OCI-LY3 (cell line): ENCODE data around the gene HERC2.

ENCODE experiments used
- EZH2phosphoT487 ChIP-seq: fragments of 200-600 bp; shearing (Covaris generic); IDR thresholded peaks from 2 replicates; pipeline ENCODE4 v1.6.1; 2018; ENCODE audit warnings: antibody characterized with exemption, mixed run types, low read depth
- TF ChIP-seq, protein P1 (sequence below): fragments of 200-600, 300-600 bp; sonication (generic); IDR thresholded peaks from 2 replicates; pipeline ENCODE4 v1.5.1; 2014; ENCODE audit warnings: antibody characterized with exemption, low read length, low read depth

DNA sequence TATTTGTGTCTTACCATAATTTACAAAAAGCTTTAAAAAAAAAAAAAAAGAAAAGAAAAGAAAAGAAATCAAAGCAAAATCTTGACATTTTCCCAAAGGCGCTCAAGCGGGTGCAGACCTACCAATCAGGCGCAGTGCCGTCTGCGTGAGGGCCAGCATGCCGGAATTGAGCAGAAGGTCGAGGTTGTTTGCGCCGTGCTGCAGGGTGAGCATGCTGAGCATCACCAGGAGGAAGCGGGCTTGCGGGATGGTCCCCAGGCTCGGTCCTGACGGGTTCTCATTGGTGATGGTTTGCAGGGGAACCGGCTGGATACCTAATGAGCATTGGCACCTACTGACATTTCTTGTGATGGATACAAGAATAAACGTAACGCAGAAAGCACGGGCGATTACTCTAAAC, 93.9 kb downstream of the HERC2 start:
- TF ChIP-seq, protein P1, sequence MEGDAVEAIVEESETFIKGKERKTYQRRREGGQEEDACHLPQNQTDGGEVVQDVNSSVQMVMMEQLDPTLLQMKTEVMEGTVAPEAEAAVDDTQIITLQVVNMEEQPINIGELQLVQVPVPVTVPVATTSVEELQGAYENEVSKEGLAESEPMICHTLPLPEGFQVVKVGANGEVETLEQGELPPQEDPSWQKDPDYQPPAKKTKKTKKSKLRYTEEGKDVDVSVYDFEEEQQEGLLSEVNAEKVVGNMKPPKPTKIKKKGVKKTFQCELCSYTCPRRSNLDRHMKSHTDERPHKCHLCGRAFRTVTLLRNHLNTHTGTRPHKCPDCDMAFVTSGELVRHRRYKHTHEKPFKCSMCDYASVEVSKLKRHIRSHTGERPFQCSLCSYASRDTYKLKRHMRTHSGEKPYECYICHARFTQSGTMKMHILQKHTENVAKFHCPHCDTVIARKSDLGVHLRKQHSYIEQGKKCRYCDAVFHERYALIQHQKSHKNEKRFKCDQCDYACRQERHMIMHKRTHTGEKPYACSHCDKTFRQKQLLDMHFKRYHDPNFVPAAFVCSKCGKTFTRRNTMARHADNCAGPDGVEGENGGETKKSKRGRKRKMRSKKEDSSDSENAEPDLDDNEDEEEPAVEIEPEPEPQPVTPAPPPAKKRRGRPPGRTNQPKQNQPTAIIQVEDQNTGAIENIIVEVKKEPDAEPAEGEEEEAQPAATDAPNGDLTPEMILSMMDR, result no peak
- TF ChIP-seq EZH2phosphoT487, result no peak
